AG08396 (cell line): ENCODE data around the gene TTC39A.
"Not testable (repeated sequence)": the region's sequence is repeated elsewhere in the genome, so short reads cannot be mapped to it uniquely, and the experiment has no call there.

Experiments used
- DNase-seq: peaks from one replicate; pipeline ENCODE4 v3.0.0; 2012; ENCODE audit warnings: low spot score, mixed read lengths

Gene TTC39A

GRCh38 chr1:51336711-51337110 lies 6.3 kb upstream of the TTC39A start:
- DNase-seq, result no peak

GRCh38 chr1:51336004-51336403 lies 5.6 kb upstream of the TTC39A start:
- no peak for DNase-seq

- peak; percentile 84 for DNase-seq
Observed at GRCh38 chr1:51331206-51332100, 1.1 kb upstream of the TTC39A start.

GRCh38 chr1:51329443-51330325 lies 678 bp downstream of the TTC39A start:
- no peak for DNase-seq

- no peak for DNase-seq
Observed at GRCh38 chr1:51328926-51329325, 1.4 kb downstream of the TTC39A start.

GRCh38 chr1:51328279-51328678 lies 2.1 kb downstream of the TTC39A start:
- DNase-seq, result peak; percentile 58

GRCh38 chr1:51327386-51327785 lies 3.0 kb downstream of the TTC39A start:
- no peak for DNase-seq

GRCh38 chr1:51326839-51327238 lies 3.5 kb downstream of the TTC39A start:
- DNase-seq, result no peak

GRCh38 chr1:51325878-51326755 lies 4.2 kb downstream of the TTC39A start:
- no peak for DNase-seq

- DNase-seq, result no peak
Observed at GRCh38 chr1:51325391-51325790, 5.0 kb downstream of the TTC39A start.

- DNase-seq, result not testable (repeated sequence)
Observed at GRCh38 chr1:51325011-51325385, 5.4 kb downstream of the TTC39A start.

GRCh38 chr1:51324251-51325010 lies 5.9 kb downstream of the TTC39A start:
- DNase-seq, result no peak

GRCh38 chr1:51323778-51324177 lies 6.6 kb downstream of the TTC39A start:
- DNase-seq, result no peak

GRCh38 chr1:51322417-51323101 lies 7.8 kb downstream of the TTC39A start:
- no peak for DNase-seq

GRCh38 chr1:51321924-51322280 lies 8.5 kb downstream of the TTC39A start:
- no peak for DNase-seq

GRCh38 chr1:51320967-51321923 lies 9.1 kb downstream of the TTC39A start:
- DNase-seq, result no peak

GRCh38 chr1:51317798-51318197 lies 12.6 kb downstream of the TTC39A start:
- DNase-seq, result no peak

GRCh38 chr1:51316846-51317120 lies 13.6 kb downstream of the TTC39A start:
- no peak for DNase-seq

GRCh38 chr1:51316113-51316845 lies 14.1 kb downstream of the TTC39A start:
- no peak for DNase-seq
